Lung (tissue), 12 donors: ENCODE data around the gene ATG4B. TPM values are rescaled to one million over a fixed set of nuclear protein-coding genes. Genes with fewer than 3 reads are reported as not detected.

Experiments
- ATAC-seq: fragments of 200-7000 bp; cut with Tn5 transposase; one replicate; pipeline ENCODE4 v1.9.1; 2020; ENCODE audit warnings: moderate number of reproducible peaks; ENCODE audit not compliant: insufficient read depth, low FRiP score
- DNase-seq, 3 donors: peaks; one replicate each; pipeline ENCODE4 v3.0.0-alpha.2; 2013 to 2017
- H3K27ac ChIP-seq, 2 donors: one replicate each; pipeline ENCODE4 v1.5.1; 2013; ENCODE audit warnings: mild to moderate bottlenecking in 2 of 2, moderate library complexity in 2 of 2, control low read depth in 1 of 2, inconsistent platforms in 1 of 2, low read depth in 1 of 2, low read length in 1 of 2
- H3K27me3 ChIP-seq, 3 donors: one replicate each; pipeline ENCODE4 v1.5.1; 2013; ENCODE audit warnings: low read length in 2 of 3; ENCODE audit not compliant: control insufficient read depth in 3 of 3, insufficient read depth in 3 of 3
- H3K36me3 ChIP-seq, 4 donors: one replicate each; pipeline ENCODE4 v1.5.1; 2013; ENCODE audit warnings: low read length in 4 of 4, mild to moderate bottlenecking in 1 of 4, moderate library complexity in 1 of 4; ENCODE audit not compliant: control insufficient read depth in 4 of 4, insufficient read depth in 4 of 4
- H3K4me1 ChIP-seq, 5 donors: one replicate each; pipeline ENCODE4 v1.5.1; 2013; ENCODE audit warnings: low read length in 5 of 5, mild to moderate bottlenecking in 2 of 5, moderate library complexity in 1 of 5; ENCODE audit not compliant: control insufficient read depth in 5 of 5, insufficient read depth in 5 of 5
- H3K4me3 ChIP-seq: one replicate; pipeline ENCODE4 v1.5.1; 2013; ENCODE audit warnings: mild to moderate bottlenecking, control low read depth, moderate library complexity
- H3K9ac ChIP-seq, 2 donors: one replicate each; pipeline ENCODE4 v1.5.1; 2013; ENCODE audit warnings: low read length in 2 of 2, control low read depth in 1 of 2; ENCODE audit not compliant: insufficient read depth in 1 of 2
- H3K9me3 ChIP-seq, 4 donors: one replicate each; pipeline ENCODE4 v1.5.1; 2013; ENCODE audit warnings: low read length in 3 of 4, mild to moderate bottlenecking in 1 of 4, moderate library complexity in 1 of 4; ENCODE audit not compliant: control insufficient read depth in 4 of 4, insufficient read depth in 3 of 4
- WGBS, 2 donors: extraction: QIAGEN DNeasy Blood & Tissue Kit; methylation state at CpG; one replicate each; pipeline ENCODE4 v1.1.7; 2013; 5-methylcytosine and 5-hydroxymethylcytosine counted together
- polyA plus RNA-seq, 2 donors: library from polyadenylated mRNA; stranded (reverse); fragments of 200-250 nt; gene quantifications; one replicate each; pipeline ENCODE4 v1.2.1, GENCODE V29; 2013
- total RNA-seq, 2 donors: library from RNA; depleted of rRNA in 1 of 2; stranded (reverse); fragments of >200 nt in 1 of 2; gene quantifications; one replicate each; pipeline ENCODE4 v1.2.1, GENCODE V29; 2014 to 2021
- TF ChIP-seq, protein P1 (sequence below): IDR thresholded peaks from 2 replicates; pipeline ENCODE4 v1.5.1; 2012; ENCODE audit warnings: mild to moderate bottlenecking; ENCODE audit errors: control extremely low read depth, extremely low read depth
- donor health status: control.
- donor health status: control.
- donor health status: Bipolar disorder and iron deficiency.
- donor health status: healthy.
- donor health status: DM: yes; HTN: yes; CAD: no.

The ATG4B gene
- total and polyA plus RNA-seq, 4 donors, result 45.1 to 74.9 (median 62.0) TPM

DNA sequence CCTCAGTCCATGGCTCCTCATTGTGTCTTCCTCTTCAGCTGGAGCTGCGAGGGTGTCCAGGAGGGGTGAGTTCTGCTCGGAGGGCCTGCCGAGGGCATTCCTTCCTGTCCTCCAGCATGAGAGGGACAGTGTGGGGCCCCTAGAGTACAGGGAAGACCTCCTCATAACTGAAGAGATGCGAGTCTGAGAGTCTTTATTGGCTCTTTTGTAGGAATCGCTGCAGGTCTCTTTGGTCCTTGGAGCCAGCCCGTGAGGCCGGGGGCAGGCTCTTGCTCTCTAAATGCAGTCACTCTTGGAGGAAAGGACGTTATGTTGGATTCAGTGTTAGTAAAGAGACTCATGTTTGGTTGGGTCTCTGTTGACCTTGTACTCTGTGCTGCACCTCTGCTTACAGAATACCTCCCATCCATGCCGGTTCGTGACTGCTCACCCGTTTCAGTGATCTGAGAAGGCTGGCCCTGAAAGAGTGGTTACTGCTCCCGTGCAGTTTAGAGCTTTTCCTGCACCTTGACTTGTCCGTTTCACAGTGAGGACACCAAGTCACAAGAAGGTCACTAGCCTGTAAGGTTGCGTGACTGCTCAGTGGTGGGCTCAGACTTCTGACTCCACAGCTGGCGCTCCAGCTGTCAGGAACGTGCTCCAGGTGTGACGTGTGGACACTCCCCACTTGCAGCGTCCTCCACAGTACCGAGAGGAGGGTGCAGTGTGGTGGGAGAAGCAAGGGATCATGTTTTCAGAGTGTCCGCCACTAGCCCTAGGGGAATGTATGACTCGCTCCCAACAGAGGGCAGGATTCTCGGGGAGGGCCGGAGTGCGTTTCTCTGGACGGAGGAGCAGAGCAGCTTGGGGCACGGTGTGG is 7.8 kb downstream of the ATG4B start:
- H3K9me3 ChIP-seq, result no peaks in the 10 kb centered on the region
- no peak overlapping the region for H3K27ac ChIP-seq
- H3K4me1 ChIP-seq, result peaks cover 0 to 13% (median 0%) of the 10 kb centered on the region in 5 donors
- H3K9ac ChIP-seq, result no peak overlapping the region
- H3K36me3 ChIP-seq, result peaks cover 0 to 6% (median under 1%) of the 10 kb centered on the region in 4 donors
- ATAC-seq (no peak), DNase-seq (no peak)
- no peaks in the 10 kb centered on the region for H3K27me3 ChIP-seq
- TF ChIP-seq, protein P1, sequence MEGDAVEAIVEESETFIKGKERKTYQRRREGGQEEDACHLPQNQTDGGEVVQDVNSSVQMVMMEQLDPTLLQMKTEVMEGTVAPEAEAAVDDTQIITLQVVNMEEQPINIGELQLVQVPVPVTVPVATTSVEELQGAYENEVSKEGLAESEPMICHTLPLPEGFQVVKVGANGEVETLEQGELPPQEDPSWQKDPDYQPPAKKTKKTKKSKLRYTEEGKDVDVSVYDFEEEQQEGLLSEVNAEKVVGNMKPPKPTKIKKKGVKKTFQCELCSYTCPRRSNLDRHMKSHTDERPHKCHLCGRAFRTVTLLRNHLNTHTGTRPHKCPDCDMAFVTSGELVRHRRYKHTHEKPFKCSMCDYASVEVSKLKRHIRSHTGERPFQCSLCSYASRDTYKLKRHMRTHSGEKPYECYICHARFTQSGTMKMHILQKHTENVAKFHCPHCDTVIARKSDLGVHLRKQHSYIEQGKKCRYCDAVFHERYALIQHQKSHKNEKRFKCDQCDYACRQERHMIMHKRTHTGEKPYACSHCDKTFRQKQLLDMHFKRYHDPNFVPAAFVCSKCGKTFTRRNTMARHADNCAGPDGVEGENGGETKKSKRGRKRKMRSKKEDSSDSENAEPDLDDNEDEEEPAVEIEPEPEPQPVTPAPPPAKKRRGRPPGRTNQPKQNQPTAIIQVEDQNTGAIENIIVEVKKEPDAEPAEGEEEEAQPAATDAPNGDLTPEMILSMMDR, result no peak
- 91 to 93% methylated on average over 26 of the region's 26 CpGs for WGBS, 2 donors
- no peak overlapping the region for H3K4me3 ChIP-seq

DNA sequence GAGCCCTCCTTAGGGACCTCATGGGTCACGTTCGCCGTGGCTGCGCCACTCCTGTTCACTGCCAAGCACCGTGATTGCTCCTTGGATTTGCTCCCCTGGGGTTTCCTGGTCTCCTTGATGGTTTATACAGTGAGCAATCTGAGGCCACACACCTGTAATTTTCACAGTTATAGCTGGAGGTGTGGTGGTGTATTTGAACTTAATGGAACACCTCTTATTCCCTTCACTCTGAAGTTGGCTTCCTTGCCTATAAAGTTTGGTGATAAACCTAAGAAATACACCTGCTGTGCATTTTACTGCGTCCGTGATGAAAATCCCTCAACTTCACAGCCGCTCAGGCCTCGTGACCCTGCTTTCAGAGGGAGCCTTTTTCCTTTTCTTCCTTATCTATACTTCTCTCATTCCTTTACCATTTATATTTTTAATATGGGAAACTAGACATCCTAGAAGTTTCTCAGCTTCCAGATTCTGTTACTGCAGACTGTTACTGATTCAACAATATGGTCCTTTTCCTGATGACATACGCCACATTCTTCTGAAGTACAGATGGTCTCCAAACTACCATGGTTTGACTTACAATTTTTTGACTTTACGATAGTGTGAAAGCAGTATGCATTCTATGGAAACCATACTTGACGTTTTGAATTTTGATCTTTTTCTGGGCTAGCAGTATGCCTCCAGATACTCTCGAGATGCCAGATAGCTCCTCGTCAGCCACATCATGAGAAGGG is 8.6 kb downstream of the ATG4B start:
- no peaks in the 10 kb centered on the region for H3K27me3 ChIP-seq
- DNase-seq (no peak), ATAC-seq (no peak)
- peaks cover 0 to 6% (median 1%) of the 10 kb centered on the region in 4 donors for H3K36me3 ChIP-seq
- H3K4me3 ChIP-seq, result no peak overlapping the region
- H3K27ac ChIP-seq, result no peak overlapping the region
- TF ChIP-seq, protein P1, result no peak
- no peaks in the 10 kb centered on the region for H3K9me3 ChIP-seq
- 90 to 95% methylated on average over 14 of the region's 14 CpGs for WGBS, 2 donors
- no peak overlapping the region for H3K9ac ChIP-seq
- peaks cover 0 to 10% (median 0%) of the 10 kb centered on the region in 5 donors for H3K4me1 ChIP-seq

DNA sequence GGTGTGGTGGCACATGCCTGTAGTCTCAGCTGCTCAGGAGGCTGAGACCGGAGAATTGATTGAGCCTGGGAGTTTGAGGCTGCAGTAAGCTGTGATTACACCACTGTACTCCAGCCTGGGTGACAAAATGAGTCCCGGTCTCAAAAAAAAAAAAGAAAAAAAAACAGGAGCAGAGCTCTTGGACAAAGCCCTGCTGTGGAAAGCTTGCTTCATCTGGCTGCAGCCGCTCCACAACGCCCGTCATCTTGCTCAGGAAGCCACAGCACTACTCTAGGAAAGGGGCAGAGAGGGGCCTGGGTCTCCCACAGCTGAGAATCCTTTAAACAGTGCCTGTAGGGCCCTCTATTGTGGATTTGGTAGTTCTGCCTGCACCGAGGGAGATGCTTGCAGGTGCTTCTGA is 11.0 kb downstream of the ATG4B start:
- no peak for DNase-seq
- H3K9me3 ChIP-seq, result no peaks in the 10 kb centered on the region
- no peak overlapping the region for H3K27ac ChIP-seq
- TF ChIP-seq, protein P1, result no peak
- H3K27me3 ChIP-seq, result no peaks in the 10 kb centered on the region
- ATAC-seq, result no peak
- H3K9ac ChIP-seq, result no peak overlapping the region
- peaks cover 0 to 6% (median 0%) of the 10 kb centered on the region in 5 donors for H3K4me1 ChIP-seq
- H3K36me3 ChIP-seq, result peaks cover 4 to 21% (median 14%) of the 10 kb centered on the region in 4 donors
- WGBS, 2 donors, result 78 to 80% methylated on average over 6 of the region's 6 CpGs
- H3K4me3 ChIP-seq, result no peak overlapping the region
